HepG2 (cell line): ENCODE data around the gene APOBEC3B. TPM values are rescaled to one million over a fixed set of nuclear protein-coding genes. Genes with fewer than 3 reads are reported as not detected.

ENCODE experiments used
- ATAC-seq: fragments of 200-7000 bp; cut with Tn5 transposase; 3 replicates; pipeline ENCODE4 v1.9.1; 2020; ENCODE audit warnings: mild to moderate bottlenecking, moderate library complexity
- BruUV-seq: library from RNA; stranded (reverse); fragments of 400-500 nt; replicated peaks from 2 replicates; lab custom pipeline; 2021; lab: Mats Ljungman, UMichigan
- CTCF ChIA-PET: fragments of 300-600 bp; formaldehyde crosslinking; extraction: SDS; loops from one replicate; lab custom pipeline; 2021; ENCODE audit warnings: low total read pairs, inconsistent platforms, low intra/inter-chr PET ratio; lab: Yijun Ruan, JAX
- POLR2A ChIA-PET: fragments of 350-600 bp; sonication (Branson Sonifier 250); formaldehyde crosslinking; loops from one replicate; lab custom pipeline; 2020; ENCODE audit warnings: antibody characterized with exemption, inconsistent platforms; lab: Yijun Ruan, JAX
- DNase-seq: peaks from one replicate; pipeline ENCODE4 v3.0.0-alpha.2; 2015; ENCODE audit warnings: low spot score
- FAIRE-seq: peaks from 3 replicates; lab custom pipeline; 2011; peaks lifted over from hg19 to GRCh38; lab: Jason Lieb, UNC
- H2AFZ ChIP-seq: one replicate; pipeline ENCODE4 v1.6.1; 2011; ENCODE audit warnings: low read length, inconsistent platforms
- H3K27ac ChIP-seq: fragments of 300-600 bp; 3 replicates; pipeline ENCODE4 v1.8.0; 2011; ENCODE audit warnings: mixed run types, mild to moderate bottlenecking, mixed read lengths, low read length, inconsistent platforms; ENCODE audit not compliant: insufficient read depth; ENCODE audit errors: extremely low read length
- H3K27me3 ChIP-seq, 2 experiments: fragments of 200-600 bp in 1 of 2; 2 replicates in 1 of 2; 3 replicates in 1 of 2; pipeline versions ENCODE4 v1.6.0 to v1.8.0; 2011; ENCODE audit warnings: low read length in 2 of 2, mild to moderate bottlenecking in 2 of 2, moderate library complexity in 2 of 2, inconsistent platforms in 1 of 2; ENCODE audit not compliant: insufficient read depth in 2 of 2, control insufficient read depth in 1 of 2
- H3K36me3 ChIP-seq, 2 experiments: fragments of 200-600 bp in 1 of 2; replicated peaks in 1 of 2; 2 replicates in 1 of 2; 3 replicates in 1 of 2; pipeline versions ENCODE4 v1.5.1 to v1.8.0; 2011; ENCODE audit warnings: low read length in 2 of 2, inconsistent platforms in 1 of 2; ENCODE audit not compliant: insufficient read depth in 2 of 2, control insufficient read depth in 1 of 2
- H3K4me1 ChIP-seq: 2 replicates; pipeline ENCODE4 v1.5.1; 2012; ENCODE audit warnings: low read length, inconsistent platforms; ENCODE audit not compliant: insufficient read depth
- H3K4me2 ChIP-seq: 2 replicates; pipeline ENCODE4 v1.6.0; 2011; ENCODE audit warnings: low read depth, low read length, inconsistent platforms
- H3K4me3 ChIP-seq, 3 experiments: fragments of 200-600 bp in 1 of 3; sonication (generic), shearing (Covaris generic) in 1 of 3; replicated peaks in 1 of 3; 2 replicates each; pipeline ENCODE4 v1.5.1; 2011 to 2016; ENCODE audit warnings: low read length in 3 of 3, inconsistent platforms in 2 of 3, low read depth in 2 of 3, mild to moderate bottlenecking in 2 of 3, control low read depth in 1 of 3, mixed read lengths in 1 of 3; ENCODE audit not compliant: insufficient read depth in 1 of 3
- H3K79me2 ChIP-seq: one replicate; pipeline ENCODE4 v1.6.1; 2011; ENCODE audit warnings: low read length, inconsistent platforms; ENCODE audit not compliant: insufficient read depth
- H3K9ac ChIP-seq: 2 replicates; pipeline ENCODE4 v1.6.0; 2011; ENCODE audit warnings: mild to moderate bottlenecking, low read depth, low read length, inconsistent platforms; ENCODE audit not compliant: insufficient read depth
- H3K9me3 ChIP-seq: 2 replicates; pipeline ENCODE4 v1.5.1; 2012; ENCODE audit warnings: mild to moderate bottlenecking, low read length
- H4K20me1 ChIP-seq: 2 replicates; pipeline ENCODE4 v1.6.0; 2011; ENCODE audit warnings: inconsistent platforms, mild to moderate bottlenecking, low read length, moderate library complexity; ENCODE audit not compliant: insufficient read depth
- ARNT ChIP-seq: fragments of 450-650 bp; IDR thresholded peaks from 2 replicates; pipeline ENCODE4 v1.6.1; 2017
- ARNTL ChIP-seq: sonication (generic); formaldehyde crosslinking; IDR thresholded peaks from 2 replicates; pipeline ENCODE4 v1.4.0; 2020; ENCODE audit warnings: mild to moderate bottlenecking, missing genetic modification reagents
- CBX1 ChIP-seq: IDR thresholded peaks from one replicate; pipeline ENCODE4 v1.6.1; 2016; ENCODE audit warnings: antibody characterized with exemption, low read depth
- CSRNP1 ChIP-seq: sonication (generic); formaldehyde crosslinking; IDR thresholded peaks from 2 replicates; pipeline ENCODE4 v1.8.1; 2023; ENCODE audit warnings: mild to moderate bottlenecking, missing genetic modification reagents
- ELF3 ChIP-seq: IDR thresholded peaks from 2 replicates; pipeline ENCODE4 v1.6.1; 2016; ENCODE audit warnings: missing genetic modification reagents, missing compliant biosample characterization
- HINFP ChIP-seq: sonication (generic); formaldehyde crosslinking; IDR thresholded peaks from 2 replicates; pipeline ENCODE4 v1.4.0; 2020; ENCODE audit warnings: low read depth, mild to moderate bottlenecking, missing genetic modification reagents
- KDM1A ChIP-seq: IDR thresholded peaks from 2 replicates; pipeline ENCODE4 v1.6.1; 2016; ENCODE audit warnings: missing compliant biosample characterization
- NFRKB ChIP-seq: fragments of 450-650 bp; IDR thresholded peaks from 2 replicates; pipeline ENCODE4 v1.6.1; 2017
- NR2C2 ChIP-seq: sonication (generic); formaldehyde crosslinking; IDR thresholded peaks from 2 replicates; pipeline ENCODE4 v1.4.0; 2020; ENCODE audit warnings: missing genetic modification reagents, mild to moderate bottlenecking, moderate library complexity, borderline replicate concordance
- RBM39 ChIP-seq: fragments of 200-400 bp; formaldehyde crosslinking; IDR thresholded peaks from one replicate; pipeline ENCODE4 v1.6.1; 2018; ENCODE audit warnings: antibody characterized with exemption, mild to moderate bottlenecking, low read depth, low read length; ENCODE audit not compliant: poor library complexity, severe bottlenecking
- SRF ChIP-seq: IDR thresholded peaks from 2 replicates; pipeline ENCODE4 v1.6.1; 2011; ENCODE audit warnings: mild to moderate bottlenecking, low read depth, low read length, moderate library complexity
- ZNF530 ChIP-seq: sonication (generic); formaldehyde crosslinking; IDR thresholded peaks from 2 replicates; pipeline ENCODE4 v1.5.0; 2020; ENCODE audit warnings: low read depth, mild to moderate bottlenecking, missing genetic modification reagents
- ZNF672 ChIP-seq: sonication (generic); formaldehyde crosslinking; IDR thresholded peaks from 2 replicates; pipeline ENCODE4 v1.8.1; 2022; ENCODE audit warnings: missing genetic modification reagents
- ZNF720 ChIP-seq: sonication (generic); formaldehyde crosslinking; IDR thresholded peaks from 2 replicates; pipeline ENCODE4 v1.4.0; 2020; ENCODE audit warnings: missing genetic modification reagents
- WGBS: methylation state at CpG from one replicate; pipeline ENCODE4 v1.1.6; 2017; ENCODE audit warnings: low lambda C conversion rate; 5-methylcytosine and 5-hydroxymethylcytosine counted together
- in situ Hi-C: cut with HindIII; loops from 2 replicates; pipeline ENCODE4 v1.10.0; 2017; ENCODE audit warnings: low pct_unique_long_range_greater_than_20kb; ENCODE audit not compliant: extremely low pct_ligation_motif_present
- intact Hi-C: fragments of 100-400 bp; cut with micrococcal nuclease; formaldehyde crosslinking; loops from one replicate; pipeline ENCODE4 v1.10.0; 2022; ENCODE audit not compliant: unreplicated experiment
- polyA plus RNA-seq, 8 experiments: library from polyadenylated mRNA; depleted of rRNA in 3 of 8; stranded (reverse) in 7 of 8; unstranded in 1 of 8; fragments of >200 nt; fragmentation: Illumina TruSeq in 4 of 8; extraction: Trizol in 4 of 8; gene quantifications; 2 replicates each; pipeline versions ENCODE4 v1.2.1 to v1.2.3, GENCODE V29; 2011 to 2016; ENCODE audit warnings: low read depth in 4 of 8, missing spikeins in 1 of 8, mixed read lengths in 1 of 8; ENCODE audit not compliant: insufficient read depth in 1 of 8
- total RNA-seq, 5 experiments: library from RNA; depleted of rRNA; stranded (reverse); fragments of >200 nt; fragmentation: Illumina TruSeq; extraction: Trizol; gene quantifications; 2 replicates each; pipeline ENCODE4 v1.2.3, GENCODE V29; 2016; ENCODE audit warnings: low read depth in 1 of 5
- TF ChIP-seq, protein P1 (sequence below): sonication (generic); formaldehyde crosslinking; IDR thresholded peaks from 2 replicates; pipeline ENCODE4 v1.4.0; 2020; ENCODE audit warnings: mild to moderate bottlenecking, missing genetic modification reagents
- TF ChIP-seq, protein P2 (sequence below): sonication (generic); formaldehyde crosslinking; IDR thresholded peaks from 2 replicates; pipeline ENCODE4 v1.5.0; 2020; ENCODE audit warnings: mild to moderate bottlenecking, missing genetic modification reagents

Gene APOBEC3B
- total and polyA plus RNA-seq, 2 of the 13 experiments (the other 11 are each of a cell fraction or from before 2014, with no cell fraction given), result 6.7 to 8.8 TPM

DNA sequence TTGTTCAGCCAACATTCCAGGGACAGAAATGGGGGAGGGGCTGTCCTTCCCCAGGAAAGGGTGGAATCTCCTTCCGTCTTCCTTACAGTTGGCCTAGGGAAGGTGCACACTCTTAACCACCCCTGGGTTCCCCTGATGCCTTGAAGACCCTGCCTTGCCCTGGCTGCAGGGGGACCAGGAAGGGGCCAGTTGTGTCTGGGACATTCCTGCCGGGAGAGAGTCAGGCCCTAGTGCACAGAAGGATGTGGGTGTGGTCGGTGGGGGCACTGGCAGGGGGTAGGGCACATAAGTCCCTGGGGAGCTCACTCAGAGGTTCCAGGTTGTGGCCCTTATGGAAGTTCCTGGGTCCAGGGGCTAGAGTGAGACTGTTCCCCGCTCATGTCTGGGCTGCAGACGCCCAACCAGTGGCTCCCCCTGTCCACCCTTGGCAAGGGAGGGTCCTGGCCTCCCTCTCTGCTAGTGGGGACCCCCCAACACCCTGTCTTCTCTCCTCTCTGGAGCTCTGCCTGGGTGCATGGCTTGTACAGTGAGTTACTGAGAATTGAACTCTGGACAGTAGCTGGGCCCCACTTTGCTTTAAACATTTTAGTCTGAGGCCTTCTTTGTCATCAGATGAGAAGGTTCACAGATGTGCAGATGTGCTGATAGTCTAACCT lies 26.8 kb upstream of the APOBEC3B start:
- TF ChIP-seq NFRKB (no peak), ELF3 (CRISPR knock-in tag) (no peak), NR2C2 (CRISPR knock-in tag) (no peak), ZNF530 (CRISPR knock-in tag) (no peak), HINFP (CRISPR knock-in tag) (no peak), CBX1 (no peak), RBM39 (no peak), CSRNP1 (CRISPR knock-in tag) (no peak), ZNF720 (CRISPR knock-in tag) (no peak), SRF (no peak), ARNTL (CRISPR knock-in tag) (no peak), KDM1A (no peak), ARNT (no peak), ZNF672 (no peak)
- TF ChIP-seq, protein P1, sequence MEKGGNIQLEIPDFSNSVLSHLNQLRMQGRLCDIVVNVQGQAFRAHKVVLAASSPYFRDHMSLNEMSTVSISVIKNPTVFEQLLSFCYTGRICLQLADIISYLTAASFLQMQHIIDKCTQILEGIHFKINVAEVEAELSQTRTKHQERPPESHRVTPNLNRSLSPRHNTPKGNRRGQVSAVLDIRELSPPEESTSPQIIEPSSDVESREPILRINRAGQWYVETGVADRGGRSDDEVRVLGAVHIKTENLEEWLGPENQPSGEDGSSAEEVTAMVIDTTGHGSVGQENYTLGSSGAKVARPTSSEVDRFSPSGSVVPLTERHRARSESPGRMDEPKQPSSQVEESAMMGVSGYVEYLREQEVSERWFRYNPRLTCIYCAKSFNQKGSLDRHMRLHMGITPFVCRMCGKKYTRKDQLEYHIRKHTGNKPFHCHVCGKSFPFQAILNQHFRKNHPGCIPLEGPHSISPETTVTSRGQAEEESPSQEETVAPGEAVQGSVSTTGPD (CRISPR knock-in tag), result no peak
- TF ChIP-seq, protein P2, sequence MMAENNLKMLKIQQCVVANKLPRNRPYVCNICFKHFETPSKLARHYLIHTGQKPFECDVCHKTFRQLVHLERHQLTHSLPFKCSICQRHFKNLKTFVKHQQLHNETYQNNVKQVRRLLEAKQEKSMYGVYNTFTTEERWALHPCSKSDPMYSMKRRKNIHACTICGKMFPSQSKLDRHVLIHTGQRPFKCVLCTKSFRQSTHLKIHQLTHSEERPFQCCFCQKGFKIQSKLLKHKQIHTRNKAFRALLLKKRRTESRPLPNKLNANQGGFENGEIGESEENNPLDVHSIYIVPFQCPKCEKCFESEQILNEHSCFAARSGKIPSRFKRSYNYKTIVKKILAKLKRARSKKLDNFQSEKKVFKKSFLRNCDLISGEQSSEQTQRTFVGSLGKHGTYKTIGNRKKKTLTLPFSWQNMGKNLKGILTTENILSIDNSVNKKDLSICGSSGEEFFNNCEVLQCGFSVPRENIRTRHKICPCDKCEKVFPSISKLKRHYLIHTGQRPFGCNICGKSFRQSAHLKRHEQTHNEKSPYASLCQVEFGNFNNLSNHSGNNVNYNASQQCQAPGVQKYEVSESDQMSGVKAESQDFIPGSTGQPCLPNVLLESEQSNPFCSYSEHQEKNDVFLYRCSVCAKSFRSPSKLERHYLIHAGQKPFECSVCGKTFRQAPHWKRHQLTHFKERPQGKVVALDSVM, result no peak

More for the DNA sequence above, 26.8 kb upstream of the APOBEC3B start:
- H3K4me1 ChIP-seq, result peaks cover 18% of the 10 kb centered on the region
- no peaks in the 10 kb centered on the region for H3K36me3 ChIP-seq
- intact Hi-C loops, result no loop called here
- CTCF ChIA-PET, result no interaction called here
- no peaks in the 10 kb centered on the region for H4K20me1 ChIP-seq
- no peak for DNase-seq
- no TSS peak for BruUV-seq
- POLR2A ChIA-PET, result no interaction called here
- in situ Hi-C loops, result no loop called here
- no peak; the same call in 2 of the 3 replicates for ATAC-seq
- H3K4me3 ChIP-seq, result no peak overlapping the region; a peak in 1 of 6 replicates
- no peak overlapping the region for H3K27ac ChIP-seq
- no peak overlapping the region for H3K4me2 ChIP-seq
- H3K27me3 ChIP-seq, result peaks cover 1 to 28% of the 10 kb centered on the region in 2 experiments
- no peaks in the 10 kb centered on the region for H3K9me3 ChIP-seq
- no peaks in the 10 kb centered on the region for H3K79me2 ChIP-seq
- no peak for FAIRE-seq
- 19% methylated on average over 3 of the region's 5 CpGs for WGBS
- no peak overlapping the region for H2AFZ ChIP-seq
- H3K9ac ChIP-seq, result no peak overlapping the region
